HG03442 (cell line): Measurements from ENCODE around the gene OGG1.

Source experiments
- ATAC-seq: cut with Tn5 transposase; IDR thresholded peaks from one replicate; pipeline ENCODE4 v1.9.1; 2021; ENCODE audit warnings: mild to moderate bottlenecking, moderate library complexity; ENCODE audit not compliant: unreplicated experiment

The OGG1 gene

DNA sequence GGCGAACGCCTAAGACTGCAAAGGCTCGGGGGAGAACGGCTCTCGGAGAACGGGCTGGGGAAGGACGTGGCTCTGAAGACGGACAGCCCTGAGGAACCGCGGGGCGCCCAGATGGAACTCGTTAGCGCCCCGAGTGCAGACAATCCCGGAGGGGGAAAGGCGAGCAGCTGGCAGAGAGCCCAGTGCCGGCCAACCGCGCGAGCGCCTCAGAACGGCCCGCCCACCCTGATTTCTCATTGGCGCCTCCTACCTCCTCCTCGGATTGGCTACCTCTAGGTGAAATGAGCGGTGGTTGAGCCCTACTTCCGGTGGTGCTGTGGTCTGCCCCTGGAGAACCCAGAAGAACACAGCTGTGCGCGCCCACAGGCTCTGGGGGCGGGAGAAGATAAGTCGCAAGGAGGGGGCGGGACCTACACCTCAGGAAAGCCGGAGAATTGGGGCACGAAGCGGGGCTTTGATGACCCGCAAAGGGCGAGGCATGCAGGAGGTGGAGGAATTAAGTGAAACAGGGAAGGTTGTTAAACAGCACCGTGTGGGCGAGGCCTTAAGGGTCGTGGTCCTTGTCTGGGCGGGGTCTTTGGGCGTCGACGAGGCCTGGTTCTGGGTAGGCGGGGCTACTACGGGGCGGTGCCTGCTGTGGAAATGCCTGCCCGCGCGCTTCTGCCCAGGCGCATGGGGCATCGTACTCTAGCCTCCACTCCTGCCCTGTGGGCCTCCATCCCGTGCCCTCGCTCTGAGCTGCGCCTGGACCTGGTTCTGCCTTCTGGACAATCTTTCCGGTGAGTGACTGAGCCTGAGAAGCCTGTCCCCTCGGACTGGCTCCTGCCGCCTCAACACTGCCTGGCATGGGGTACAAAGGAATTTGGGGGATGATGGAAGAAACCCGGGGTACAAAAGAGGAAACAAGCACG lies at the start of gene OGG1:
Gene OGG1, plus strand, starts transcription at position 308 of the 911 bp plus-strand sequence. Its CDS starts 335 bp downstream, at position 643.
- peak; percentile 86 for ATAC-seq

DNA sequence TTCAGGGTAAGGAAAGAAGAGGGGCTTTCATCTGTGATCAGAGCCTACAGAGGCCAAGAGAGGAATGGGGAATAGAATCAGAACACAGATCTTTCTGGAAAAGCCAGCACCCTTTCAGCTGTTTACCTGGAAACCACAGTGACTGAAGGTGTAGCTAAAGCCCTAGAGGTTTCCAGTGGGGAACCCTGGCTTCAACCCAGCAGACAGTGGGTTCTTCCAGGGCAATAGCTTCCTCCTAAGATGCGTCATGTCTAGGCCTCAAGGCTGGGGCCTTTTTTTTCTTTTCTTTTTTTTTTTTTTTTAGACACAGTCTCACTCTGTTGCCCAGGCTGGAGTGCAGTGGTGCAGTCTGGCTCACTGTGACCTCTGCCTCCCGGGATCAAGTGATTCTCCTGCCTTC lies 49.2 kb upstream of the OGG1 start:
- ATAC-seq = no peak

GRCh38 chr3:9701006-9701405 lies 48.7 kb upstream of the OGG1 start:
- ATAC-seq = no peak

GRCh38 chr3:9701711-9702110 lies 48.0 kb upstream of the OGG1 start:
- no peak for ATAC-seq

DNA sequence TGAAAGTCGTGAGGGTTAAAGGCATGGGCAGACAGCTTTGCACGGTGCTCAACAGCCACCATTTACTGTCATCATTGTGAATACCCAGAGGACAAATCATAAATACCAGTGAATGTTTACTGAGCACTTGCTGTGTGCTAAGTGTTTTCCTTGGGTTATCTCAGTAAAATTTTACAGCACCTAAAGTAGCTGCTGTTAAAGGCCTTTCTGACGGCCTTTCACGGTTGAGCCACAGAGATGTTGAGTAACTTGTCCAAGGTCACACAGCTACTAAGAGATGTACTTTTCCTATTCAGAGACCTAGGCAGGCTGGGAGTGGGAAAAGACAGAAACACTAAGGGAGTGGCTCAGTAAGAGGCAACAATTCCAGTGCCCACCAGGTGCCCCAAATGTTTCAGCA lies 46.5 kb upstream of the OGG1 start:
- ATAC-seq = no peak

DNA sequence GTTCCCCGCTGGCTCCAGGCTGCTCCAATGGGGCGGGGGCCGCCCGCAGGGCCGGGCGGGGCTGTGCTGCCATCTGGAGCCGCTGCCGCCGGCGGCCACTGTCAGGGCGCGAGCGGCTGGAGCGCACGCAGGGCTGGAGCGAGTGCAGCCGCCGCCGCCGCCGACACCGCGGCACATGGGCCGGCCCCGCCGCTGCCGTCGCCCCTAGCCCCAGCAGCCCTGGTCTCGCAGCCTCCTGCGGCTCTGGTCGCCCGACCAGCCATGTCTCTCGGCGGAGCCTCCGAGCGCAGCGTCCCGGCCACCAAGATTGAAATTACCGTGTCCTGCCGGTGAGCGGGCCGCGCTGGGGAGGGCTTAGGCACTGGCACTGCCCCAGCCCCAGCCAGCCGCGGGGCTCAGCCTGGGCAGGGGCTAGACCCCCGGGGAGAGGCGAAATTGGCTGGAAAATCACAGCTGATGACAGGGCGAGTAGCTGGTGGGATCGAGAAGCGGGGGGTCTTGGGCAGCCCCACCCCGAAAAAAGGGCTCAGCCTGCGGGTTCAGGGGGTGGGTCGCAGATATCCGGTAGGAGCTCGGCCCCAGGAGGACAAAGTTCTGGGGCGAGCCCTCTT lies 45.9 kb upstream of the OGG1 start, which contains the start of gene CPNE9:
Gene CPNE9, plus strand, starts transcription at position 98 of the 611 bp plus-strand sequence. Its CDS starts 164 bp downstream, at position 262.
- ATAC-seq = no peak

DNA sequence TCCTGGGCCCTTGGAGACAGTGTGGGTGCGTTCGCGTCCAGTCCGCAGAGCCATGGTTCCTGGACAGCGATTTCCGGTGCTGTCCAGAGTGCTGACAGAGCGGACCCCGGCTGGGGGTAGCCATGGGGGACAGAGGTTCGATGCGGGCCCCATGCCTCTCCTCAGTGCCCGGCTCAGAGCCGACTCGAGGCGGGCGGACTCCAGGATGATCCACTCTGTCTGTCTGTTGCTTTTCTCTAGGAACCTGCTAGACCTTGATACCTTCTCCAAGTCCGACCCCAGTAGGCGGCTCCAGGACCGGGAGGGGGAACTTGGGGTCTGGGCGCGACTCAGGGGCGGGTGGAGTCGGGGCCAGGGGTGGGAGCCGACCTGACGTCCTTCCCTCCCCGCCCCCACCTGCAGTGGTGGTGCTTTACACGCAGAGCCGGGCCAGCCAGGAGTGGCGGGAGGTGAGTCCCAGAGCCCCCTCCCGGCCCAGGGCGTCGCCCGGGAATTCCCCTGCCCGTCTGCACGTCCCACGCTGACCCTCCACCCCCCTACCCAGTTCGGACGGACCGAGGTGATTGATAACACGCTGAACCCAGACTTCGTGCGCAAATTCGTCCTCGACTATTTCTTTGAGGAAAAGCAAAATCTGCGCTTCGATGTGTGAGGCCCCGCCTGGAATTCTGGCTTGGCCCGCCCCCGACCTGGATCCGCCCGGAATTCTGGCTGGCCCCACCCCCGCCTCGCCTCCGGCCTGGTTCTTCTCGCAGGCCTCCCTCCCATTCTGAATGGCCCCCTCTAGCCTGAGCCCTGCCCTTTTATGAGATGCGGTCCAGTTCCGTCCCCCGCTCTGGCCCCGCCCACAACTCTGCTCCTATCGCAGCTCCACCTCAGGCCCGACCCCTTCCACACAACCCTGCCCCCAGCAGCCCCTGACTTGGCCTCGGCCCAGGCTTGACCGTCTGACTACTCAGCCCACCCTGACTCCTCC lies 45.1 kb upstream of the OGG1 start:
- ATAC-seq = no peak

DNA sequence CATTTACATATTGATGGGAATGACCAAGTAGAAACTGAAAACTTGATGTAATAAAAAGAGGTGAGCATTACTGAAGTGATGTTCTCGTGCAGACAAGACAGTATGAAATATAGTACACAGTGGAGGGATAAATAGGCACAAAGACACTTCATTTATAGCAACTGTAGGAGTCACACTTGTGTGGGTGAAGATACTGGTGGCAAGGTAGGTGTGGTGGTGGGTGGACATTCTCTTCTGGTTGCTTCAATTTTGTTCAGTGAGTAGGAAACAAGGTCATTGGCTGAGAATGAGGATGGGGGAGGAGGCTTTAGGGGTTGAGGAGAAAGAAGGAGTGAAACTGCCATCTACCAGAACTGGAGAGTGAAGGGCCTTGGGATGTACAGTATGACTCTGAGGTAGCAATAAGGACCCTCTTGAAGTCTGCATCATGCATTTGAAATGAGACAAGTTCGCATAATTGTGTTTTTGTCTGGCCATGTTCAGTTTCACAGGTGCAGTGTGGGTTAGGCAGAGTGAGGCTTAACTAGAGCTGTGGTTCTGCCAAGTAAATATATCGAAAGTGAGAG lies 39.5 kb upstream of the OGG1 start:
- no peak for ATAC-seq

DNA sequence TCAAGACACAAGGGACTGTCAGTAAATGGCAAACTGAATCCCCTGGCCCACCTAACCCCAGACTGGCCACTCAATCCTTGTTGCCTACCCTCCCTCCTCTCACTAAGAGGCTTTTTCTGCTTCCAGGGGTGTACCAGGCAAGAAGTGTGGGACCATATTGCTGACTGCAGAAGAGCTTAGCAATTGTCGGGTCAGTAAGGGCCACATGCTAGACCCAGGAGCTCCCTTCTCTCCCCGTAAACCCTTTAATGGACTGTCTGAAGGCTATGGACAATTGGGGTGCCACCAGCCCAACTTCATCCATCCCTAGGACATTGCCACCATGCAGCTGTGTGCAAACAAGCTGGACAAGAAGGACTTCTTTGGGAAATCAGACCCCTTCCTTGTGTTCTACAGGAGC lies 37.3 kb upstream of the OGG1 start:
- ATAC-seq = no peak

GRCh38 chr3:9713142-9713541 lies 36.6 kb upstream of the OGG1 start:
- ATAC-seq = no peak

- ATAC-seq = no peak
Observed at GRCh38 chr3:9715136-9715535, 34.6 kb upstream of the OGG1 start.

- no peak for ATAC-seq
Observed at GRCh38 chr3:9715764-9716437, 33.9 kb upstream of the OGG1 start.

DNA sequence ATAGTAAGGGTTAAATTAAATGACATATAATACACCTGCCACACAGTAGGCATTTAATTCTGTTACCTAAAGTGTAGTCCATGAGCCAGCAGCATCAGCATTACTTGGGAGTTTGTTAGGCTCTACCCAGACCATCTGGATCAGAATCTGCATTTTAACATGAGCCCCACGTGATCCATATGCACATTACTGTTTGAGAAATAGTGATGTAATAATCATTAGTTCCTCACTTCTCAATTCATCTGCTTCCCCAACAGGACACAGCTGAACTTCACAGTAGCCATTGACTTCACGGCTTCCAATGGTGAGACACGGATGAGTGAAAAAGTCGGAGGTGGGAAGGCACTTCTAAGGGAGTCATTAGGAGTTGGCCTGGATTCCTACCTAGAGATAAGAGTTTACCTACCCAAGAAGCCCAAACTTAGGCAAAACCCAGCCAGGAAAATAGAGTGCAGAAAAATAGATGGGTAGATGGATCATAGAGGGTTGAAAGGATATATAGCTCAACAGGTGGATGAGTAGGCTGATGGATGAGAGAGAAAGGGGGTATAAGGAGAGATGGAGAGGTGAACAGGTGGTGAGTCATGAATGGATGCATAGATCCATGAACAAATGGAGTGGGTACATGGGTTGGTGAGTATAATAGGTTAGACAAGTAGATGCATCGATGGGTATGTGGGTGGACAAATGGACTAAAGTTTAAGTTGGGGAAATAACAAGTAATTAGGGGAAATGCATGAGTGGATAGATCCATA lies 32.8 kb upstream of the OGG1 start:
- ATAC-seq = no peak

DNA sequence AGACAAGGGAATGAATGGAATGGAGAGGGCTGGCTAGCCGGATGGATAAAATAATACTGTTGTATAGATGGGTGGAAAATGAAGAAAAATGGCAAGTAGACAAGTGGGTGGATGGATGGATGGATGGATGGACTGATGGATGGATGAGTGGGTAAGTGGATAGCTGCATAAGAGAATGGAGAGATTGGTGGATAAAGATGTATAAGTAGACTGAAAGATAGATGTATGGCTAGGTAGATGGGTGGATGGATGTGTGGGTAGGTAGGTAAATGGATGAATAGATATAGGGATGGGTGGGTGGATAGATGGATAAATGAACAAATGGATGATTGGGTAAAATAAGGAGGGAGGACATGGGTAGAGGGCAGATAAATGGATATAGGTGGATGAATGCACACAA lies 32.2 kb upstream of the OGG1 start:
- no peak for ATAC-seq

DNA sequence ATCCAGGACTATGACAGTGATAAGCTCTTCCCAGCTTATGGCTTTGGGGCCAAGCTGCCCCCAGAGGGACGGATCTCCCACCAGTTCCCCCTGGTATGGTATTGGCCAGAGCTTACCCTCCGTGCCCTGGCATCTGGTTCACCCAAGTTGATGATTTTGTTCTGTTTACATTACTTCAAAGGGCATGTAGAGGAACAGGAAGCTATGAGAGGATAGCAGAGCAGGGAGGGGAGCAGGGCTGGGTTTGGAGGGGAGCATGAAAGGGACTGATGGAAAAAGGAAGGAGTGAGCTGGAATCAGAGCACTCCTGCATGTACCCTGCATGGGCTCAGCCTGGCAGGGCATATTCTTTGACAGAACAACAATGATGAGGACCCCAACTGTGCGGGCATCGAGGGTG lies 31.6 kb upstream of the OGG1 start:
- no peak for ATAC-seq

GRCh38 chr3:9721015-9721699 lies 28.6 kb upstream of the OGG1 start:
- ATAC-seq = no peak

- ATAC-seq = no peak
Observed at GRCh38 chr3:9721700-9722060, 28.1 kb upstream of the OGG1 start.

DNA sequence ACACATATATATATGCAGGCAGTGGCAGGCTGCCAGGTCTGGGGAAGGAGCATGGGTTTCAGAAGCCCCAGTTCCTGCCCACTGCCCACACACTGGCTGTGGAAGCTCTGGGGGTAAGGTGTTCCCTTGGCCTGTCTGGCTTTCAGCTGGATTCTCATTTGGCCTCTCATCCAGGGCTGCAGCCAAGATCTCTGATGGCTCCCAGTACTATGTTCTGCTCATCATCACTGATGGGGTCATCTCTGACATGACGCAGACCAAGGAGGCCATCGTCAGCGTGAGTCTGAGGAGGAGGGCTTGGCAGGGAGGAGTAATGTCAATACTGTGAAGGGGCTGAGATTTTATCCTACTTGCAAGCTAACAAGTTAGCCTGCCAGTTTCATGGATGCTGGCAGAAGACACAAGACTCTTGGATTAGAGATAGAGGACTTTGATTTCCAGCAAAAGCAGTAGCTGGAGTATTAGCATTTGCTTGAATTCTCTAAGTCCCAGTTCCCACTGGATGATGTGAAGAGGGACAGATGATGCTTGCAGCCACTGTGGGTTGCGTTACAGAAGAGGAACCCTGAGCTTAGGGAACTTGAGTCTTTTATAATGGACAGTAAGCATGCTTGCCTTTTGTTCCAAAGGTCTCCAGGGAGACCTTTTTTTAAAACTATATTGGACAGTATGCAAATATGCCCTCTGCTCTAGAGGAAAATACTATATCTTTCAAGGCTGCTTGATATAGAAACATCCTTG lies 23.8 kb upstream of the OGG1 start:
- no peak for ATAC-seq
